ENCODE data around the gene CHML. TPM values are rescaled to one million over a fixed set of nuclear protein-coding genes. Genes with fewer than 3 reads are reported as not detected.
A peak's percentile ranks its signal among the peaks of the same experiment; 100 is the strongest.

CHML gene
- total RNA-seq, 1 donor, result 16.4 TPM

DNA sequence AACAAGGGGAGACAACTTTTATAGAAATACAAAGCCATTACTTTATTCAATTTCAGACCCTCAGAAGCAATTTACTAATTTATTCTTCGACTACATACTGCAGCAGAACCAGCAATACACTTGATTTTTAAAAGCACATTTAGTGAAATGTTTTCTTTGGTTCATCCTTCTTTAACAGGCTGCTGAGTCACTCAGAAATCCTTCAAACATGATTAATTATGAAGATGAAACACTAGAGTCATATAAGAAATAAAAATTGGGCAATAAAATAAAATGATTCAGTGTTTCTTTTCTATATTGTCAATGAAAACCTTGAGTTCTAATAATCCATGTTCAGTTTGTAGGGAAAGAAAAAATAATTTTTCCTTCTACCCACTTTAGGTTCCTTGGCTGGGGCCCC is 47.0 kb downstream of the CHML start:
- H3K4me3 ChIP-seq (ENCODE audit: low read depth, low read length), result no peak overlapping the region
- TF ChIP-seq, protein P1, sequence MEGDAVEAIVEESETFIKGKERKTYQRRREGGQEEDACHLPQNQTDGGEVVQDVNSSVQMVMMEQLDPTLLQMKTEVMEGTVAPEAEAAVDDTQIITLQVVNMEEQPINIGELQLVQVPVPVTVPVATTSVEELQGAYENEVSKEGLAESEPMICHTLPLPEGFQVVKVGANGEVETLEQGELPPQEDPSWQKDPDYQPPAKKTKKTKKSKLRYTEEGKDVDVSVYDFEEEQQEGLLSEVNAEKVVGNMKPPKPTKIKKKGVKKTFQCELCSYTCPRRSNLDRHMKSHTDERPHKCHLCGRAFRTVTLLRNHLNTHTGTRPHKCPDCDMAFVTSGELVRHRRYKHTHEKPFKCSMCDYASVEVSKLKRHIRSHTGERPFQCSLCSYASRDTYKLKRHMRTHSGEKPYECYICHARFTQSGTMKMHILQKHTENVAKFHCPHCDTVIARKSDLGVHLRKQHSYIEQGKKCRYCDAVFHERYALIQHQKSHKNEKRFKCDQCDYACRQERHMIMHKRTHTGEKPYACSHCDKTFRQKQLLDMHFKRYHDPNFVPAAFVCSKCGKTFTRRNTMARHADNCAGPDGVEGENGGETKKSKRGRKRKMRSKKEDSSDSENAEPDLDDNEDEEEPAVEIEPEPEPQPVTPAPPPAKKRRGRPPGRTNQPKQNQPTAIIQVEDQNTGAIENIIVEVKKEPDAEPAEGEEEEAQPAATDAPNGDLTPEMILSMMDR (IDR thresholded peaks at IDR 0.05; ENCODE audit: insufficient read depth, low read depth, low read length), result no peak
- no peak for DNase-seq (ENCODE audit: low read depth)

DNA sequence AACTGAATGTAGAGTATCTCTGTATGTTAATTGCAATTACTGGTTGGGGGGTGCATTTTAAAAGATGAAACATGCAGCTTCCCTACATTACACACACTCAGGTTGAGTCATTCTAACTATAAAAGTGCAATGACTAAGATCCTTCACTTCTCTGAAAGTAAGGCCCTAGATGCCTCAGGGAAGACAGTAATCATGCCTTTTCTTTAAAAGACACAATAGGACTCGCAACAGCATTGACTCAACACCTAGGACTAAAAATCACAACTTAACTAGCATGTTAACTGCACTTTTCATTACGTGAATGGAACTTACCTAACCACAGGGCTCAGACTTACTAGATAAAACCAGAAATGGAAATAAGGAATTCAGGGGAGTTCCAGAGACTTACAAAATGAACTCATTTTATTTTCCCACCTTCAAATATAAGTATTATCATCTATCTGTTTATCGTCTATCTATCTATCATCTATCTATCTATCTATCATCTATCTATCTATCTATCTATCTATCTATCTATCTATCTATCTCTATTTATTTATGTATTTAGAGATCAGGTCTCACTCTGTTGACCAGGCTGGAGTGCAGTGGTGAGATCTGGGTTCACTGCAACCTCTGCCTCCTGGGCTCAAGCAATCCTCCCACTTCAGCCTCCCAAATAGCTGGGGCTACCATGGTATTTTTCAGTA is 47.8 kb downstream of the CHML start:
- DNase-seq (ENCODE audit: low read depth), result peak; percentile 54
- TF ChIP-seq, protein P1 (IDR thresholded peaks at IDR 0.05; ENCODE audit: insufficient read depth, low read depth, low read length), result no peak
- no peak overlapping the region for H3K4me3 ChIP-seq (ENCODE audit: low read depth, low read length)

DNA sequence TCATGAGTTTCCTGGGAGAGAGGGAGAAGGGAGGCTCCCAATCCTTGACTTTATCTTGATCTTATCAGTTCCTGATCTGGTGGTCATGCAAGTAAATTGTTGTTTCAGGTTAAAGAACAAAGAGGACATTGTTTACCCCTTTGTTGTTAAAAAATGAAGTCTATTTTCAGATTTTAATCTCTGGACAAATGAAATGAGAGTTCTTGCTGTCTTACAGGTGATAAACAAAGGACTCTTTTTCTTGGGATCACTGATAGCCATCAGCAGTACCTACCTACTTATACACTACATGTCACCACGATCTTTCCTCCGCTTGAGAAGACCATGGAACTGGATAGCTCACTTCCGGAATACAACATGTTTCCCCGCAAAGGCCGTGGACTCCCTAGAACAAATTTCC is 48.4 kb downstream of the CHML start:
- no peak overlapping the region for H3K4me3 ChIP-seq (ENCODE audit: low read depth, low read length)
- DNase-seq (ENCODE audit: low read depth), result no peak
- TF ChIP-seq, protein P1 (IDR thresholded peaks at IDR 0.05; ENCODE audit: insufficient read depth, low read depth, low read length), result no peak

DNA sequence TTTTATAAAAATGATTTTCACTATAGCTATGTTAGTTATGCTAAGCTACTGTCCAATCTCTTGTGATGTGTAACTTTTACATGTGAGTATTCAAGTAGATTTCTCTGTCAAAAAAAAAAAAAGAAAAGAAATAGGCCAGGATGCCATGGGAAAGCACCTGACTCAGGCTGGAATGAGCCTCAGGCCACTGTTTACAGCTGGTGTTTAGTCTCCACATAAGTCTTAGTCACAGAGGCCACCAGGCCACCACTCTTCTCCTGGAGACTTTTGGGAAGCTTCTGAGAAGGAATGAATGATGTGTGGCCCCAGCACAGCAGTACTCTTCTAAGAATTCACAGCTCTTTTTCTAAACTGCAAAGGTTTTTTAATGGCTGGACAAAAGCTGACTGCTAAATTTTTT is 48.9 kb downstream of the CHML start:
- TF ChIP-seq, protein P1 (IDR thresholded peaks at IDR 0.05; ENCODE audit: insufficient read depth, low read depth, low read length), result no peak
- H3K4me3 ChIP-seq (ENCODE audit: low read depth, low read length), result no peak overlapping the region
- peak; percentile 70 for DNase-seq (ENCODE audit: low read depth)

DNA sequence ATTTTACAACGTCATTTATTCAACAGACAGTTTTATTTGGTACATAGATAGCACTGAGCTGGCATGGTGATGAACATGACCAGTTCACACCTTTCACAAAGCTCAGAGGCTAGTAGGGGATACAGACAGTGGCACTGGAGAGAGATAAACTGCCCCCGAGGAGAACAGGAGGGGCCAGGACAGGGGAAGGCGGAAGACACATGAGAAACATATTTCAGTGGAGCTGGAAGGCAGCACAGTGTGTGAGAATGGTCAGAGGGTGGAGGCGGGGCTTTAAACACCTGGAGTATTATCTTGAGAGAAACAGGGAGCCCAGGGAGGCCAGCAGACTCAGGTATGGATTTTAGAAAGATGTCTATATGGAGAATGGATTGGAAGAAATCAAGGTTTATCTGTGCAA is 49.5 kb downstream of the CHML start:
- DNase-seq (ENCODE audit: low read depth), result no peak
- TF ChIP-seq, protein P1 (IDR thresholded peaks at IDR 0.05; ENCODE audit: insufficient read depth, low read depth, low read length), result no peak
- H3K4me3 ChIP-seq (ENCODE audit: low read depth, low read length), result no peak overlapping the region

Other genes with a start within 250 kb of the CHML start
- 111 and 128 TPM in 2 replicates for gene FH, start 120.6 kb downstream of the CHML start, total RNA-seq
- gene KMO, start 108.0 kb downstream of the CHML start, total RNA-seq, result under 0.01 TPM in 1 of 2 replicates, not detected in the other
- 19.6 and 47.5 TPM in 2 replicates for gene OPN3, start within 50 bp of the CHML start, total RNA-seq
- not detected in 2 replicates for gene WDR64, start 11.9 kb upstream of the CHML start, total RNA-seq
- 7.7 and 12.5 TPM in 2 replicates for gene EXO1, start 207.8 kb upstream of the CHML start, total RNA-seq